Upper lobe of right lung (tissue), 1 donor: Measurements from ENCODE around the gene LRRD1. TPM values are rescaled to one million over a fixed set of nuclear protein-coding genes. Genes with fewer than 3 reads are reported as not detected.
"Not testable (repeated sequence)": the region's sequence is repeated elsewhere in the genome, so short reads cannot be mapped to it uniquely, and the experiment has no call there.

Experiments
- ATAC-seq: fragments of 200-7000 bp; cut with Tn5 transposase; one replicate; pipeline ENCODE4 v1.9.1; 2020; ENCODE audit warnings: mild to moderate bottlenecking, moderate library complexity
- DNase-seq: peaks from one replicate; pipeline ENCODE4 v3.0.0-alpha.2; 2020
- H3K27ac ChIP-seq: fragments of 200-600 bp; one replicate; pipeline ENCODE4 v1.8.0; 2022
- H3K27me3 ChIP-seq: fragments of 200-600 bp; one replicate; pipeline ENCODE4 v1.8.0; 2022; ENCODE audit warnings: mild to moderate bottlenecking
- H3K36me3 ChIP-seq: fragments of 200-600 bp; one replicate; pipeline ENCODE4 v1.8.0; 2022
- H3K4me1 ChIP-seq: fragments of 200-600 bp; one replicate; pipeline ENCODE4 v1.8.0; 2022
- H3K4me3 ChIP-seq: fragments of 200-600 bp; one replicate; pipeline ENCODE4 v1.8.0; 2022; ENCODE audit warnings: mild to moderate bottlenecking
- H3K9me3 ChIP-seq: fragments of 200-600 bp; one replicate; pipeline ENCODE4 v1.8.0; 2022
- intact Hi-C: fragments of 100-400 bp; cut with DNase I; formaldehyde crosslinking; loops from one replicate; pipeline ENCODE4 v1.11.0; 2022
- total RNA-seq: library from RNA; stranded (reverse); fragmentation: NEBNext Ultra II Directional; extraction: Animal tissue kit (Norgen Biotek cat#: 25700); gene quantifications from one replicate; pipeline ENCODE4 v1.2.1, GENCODE V29; 2021
- TF ChIP-seq, protein P1 (sequence below): fragments of 200-600 bp; IDR thresholded peaks from one replicate; pipeline ENCODE4 v1.8.0; 2022; ENCODE audit warnings: antibody characterized with exemption
- donor health status: DM: no; HTN: yes; CAD: no; lungs with severe emphysema.

Gene LRRD1
- total RNA-seq, 1 donor from 2014 or later, result not detected

DNA sequence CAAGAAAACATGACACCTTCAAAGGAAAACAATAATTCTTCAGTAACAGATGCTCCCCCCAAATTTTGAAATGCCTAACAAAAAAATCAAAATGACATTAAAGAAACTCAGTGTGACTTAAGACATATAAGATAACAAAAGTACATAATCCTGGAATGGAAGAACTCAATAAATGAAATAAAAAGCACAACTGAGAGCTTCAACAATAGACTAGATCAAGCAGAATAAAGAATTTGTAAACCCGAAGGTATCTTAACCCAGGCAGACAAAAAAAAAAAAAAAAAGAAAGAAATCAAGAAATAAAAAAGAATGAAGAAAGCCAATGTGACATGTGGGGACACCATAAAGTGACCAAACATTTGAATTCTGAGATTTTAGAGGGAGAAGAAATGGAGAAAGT lies 27.7 kb upstream of the LRRD1 start:
- intact Hi-C loops, result no loop called here
- DNase-seq (no peak), ATAC-seq (no peak)
- no peaks in the 10 kb centered on the region for H3K9me3 ChIP-seq
- H3K4me3 ChIP-seq, result no peak overlapping the region
- H3K27ac ChIP-seq, result no peak overlapping the region
- H3K27me3 ChIP-seq, result no peaks in the 10 kb centered on the region
- TF ChIP-seq, protein P1, sequence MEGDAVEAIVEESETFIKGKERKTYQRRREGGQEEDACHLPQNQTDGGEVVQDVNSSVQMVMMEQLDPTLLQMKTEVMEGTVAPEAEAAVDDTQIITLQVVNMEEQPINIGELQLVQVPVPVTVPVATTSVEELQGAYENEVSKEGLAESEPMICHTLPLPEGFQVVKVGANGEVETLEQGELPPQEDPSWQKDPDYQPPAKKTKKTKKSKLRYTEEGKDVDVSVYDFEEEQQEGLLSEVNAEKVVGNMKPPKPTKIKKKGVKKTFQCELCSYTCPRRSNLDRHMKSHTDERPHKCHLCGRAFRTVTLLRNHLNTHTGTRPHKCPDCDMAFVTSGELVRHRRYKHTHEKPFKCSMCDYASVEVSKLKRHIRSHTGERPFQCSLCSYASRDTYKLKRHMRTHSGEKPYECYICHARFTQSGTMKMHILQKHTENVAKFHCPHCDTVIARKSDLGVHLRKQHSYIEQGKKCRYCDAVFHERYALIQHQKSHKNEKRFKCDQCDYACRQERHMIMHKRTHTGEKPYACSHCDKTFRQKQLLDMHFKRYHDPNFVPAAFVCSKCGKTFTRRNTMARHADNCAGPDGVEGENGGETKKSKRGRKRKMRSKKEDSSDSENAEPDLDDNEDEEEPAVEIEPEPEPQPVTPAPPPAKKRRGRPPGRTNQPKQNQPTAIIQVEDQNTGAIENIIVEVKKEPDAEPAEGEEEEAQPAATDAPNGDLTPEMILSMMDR, result no peak
- H3K4me1 ChIP-seq, result no peaks in the 10 kb centered on the region
- peaks cover 61% of the 10 kb centered on the region for H3K36me3 ChIP-seq

DNA sequence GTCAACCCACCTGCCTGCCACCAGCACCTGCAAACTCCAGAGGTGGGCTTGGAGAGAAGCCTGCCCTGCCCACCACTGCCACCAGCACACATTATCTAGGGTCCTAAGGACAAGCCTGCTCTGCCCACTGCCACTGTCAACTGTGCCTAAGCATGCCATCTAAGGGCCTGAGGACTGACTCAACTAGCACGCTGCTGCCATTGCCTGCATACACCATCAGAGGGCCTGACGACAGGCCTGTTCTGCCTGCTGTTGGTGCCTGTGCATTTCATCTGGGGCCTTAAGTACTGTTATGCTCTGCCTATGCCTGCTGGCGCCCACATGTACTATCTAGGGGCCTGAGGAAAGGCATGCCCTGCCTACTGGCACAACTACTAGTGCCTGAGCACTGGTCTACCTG lies 27.0 kb upstream of the LRRD1 start:
- peaks cover 61% of the 10 kb centered on the region for H3K36me3 ChIP-seq
- ATAC-seq, result no peak

DNA sequence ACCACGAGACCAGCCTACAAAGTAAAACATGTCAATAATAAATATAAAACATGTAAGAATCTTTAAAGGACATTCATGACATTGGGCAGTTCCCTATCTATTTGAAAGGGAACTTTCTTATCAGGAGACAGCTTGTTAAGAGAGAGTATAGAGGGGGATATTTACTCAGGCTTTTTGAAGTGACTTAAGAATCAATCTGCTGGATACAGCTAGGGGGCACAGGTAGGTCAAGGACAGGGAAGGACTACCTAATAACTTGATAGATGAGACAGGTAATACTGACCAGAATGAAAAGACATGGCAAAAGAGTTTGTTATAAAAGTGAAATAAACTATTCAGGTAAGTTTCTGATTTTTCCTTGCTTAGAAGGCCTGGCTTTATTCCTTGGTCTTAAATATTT lies 21.8 kb upstream of the LRRD1 start:
- TF ChIP-seq, protein P1, result no peak
- H3K27me3 ChIP-seq, result no peaks in the 10 kb centered on the region
- peaks cover 64% of the 10 kb centered on the region for H3K36me3 ChIP-seq
- intact Hi-C loops, result no loop called here
- H3K27ac ChIP-seq, result no peak overlapping the region
- no peak overlapping the region for H3K4me3 ChIP-seq
- H3K4me1 ChIP-seq, result no peaks in the 10 kb centered on the region
- ATAC-seq (no peak), DNase-seq (no peak)
- no peaks in the 10 kb centered on the region for H3K9me3 ChIP-seq

More for the DNA sequence above, 27.0 kb upstream of the LRRD1 start:
- no peak for DNase-seq
- TF ChIP-seq, protein P1, result no peak
- intact Hi-C loops, result no loop called here
- H3K27me3 ChIP-seq, result no peaks in the 10 kb centered on the region
- H3K27ac ChIP-seq, result no peak overlapping the region
- H3K4me1 ChIP-seq, result no peaks in the 10 kb centered on the region
- no peaks in the 10 kb centered on the region for H3K9me3 ChIP-seq
- no peak overlapping the region for H3K4me3 ChIP-seq

DNA sequence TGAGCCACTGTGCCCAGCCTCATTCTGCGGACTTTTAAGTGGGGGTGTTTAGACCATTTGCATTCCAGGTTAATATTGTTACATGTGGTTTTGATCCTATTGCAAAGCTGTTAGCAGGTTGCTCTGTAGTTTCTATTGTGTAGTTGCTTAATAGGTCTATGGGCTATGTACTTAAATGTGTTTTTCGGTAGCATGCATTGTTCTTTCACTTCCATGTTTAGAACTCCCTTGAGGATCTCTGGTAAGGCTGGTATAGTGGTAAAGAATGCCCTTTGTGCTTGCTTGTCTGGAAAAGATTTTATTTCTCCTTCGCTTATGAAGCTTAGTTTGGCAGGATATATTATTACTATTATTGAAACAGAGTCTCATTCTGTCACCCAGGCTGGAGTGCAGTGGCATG lies 13.4 kb upstream of the LRRD1 start:
- DNase-seq (no peak), ATAC-seq (no peak)
- H3K27me3 ChIP-seq, result no peaks in the 10 kb centered on the region
- no peaks in the 10 kb centered on the region for H3K36me3 ChIP-seq
- intact Hi-C loops, result no loop called here
- peaks cover 7% of the 10 kb centered on the region for H3K9me3 ChIP-seq
- TF ChIP-seq, protein P1, result no peak
- no peak overlapping the region for H3K27ac ChIP-seq
- H3K4me1 ChIP-seq, result no peaks in the 10 kb centered on the region
- H3K4me3 ChIP-seq, result no peak overlapping the region

DNA sequence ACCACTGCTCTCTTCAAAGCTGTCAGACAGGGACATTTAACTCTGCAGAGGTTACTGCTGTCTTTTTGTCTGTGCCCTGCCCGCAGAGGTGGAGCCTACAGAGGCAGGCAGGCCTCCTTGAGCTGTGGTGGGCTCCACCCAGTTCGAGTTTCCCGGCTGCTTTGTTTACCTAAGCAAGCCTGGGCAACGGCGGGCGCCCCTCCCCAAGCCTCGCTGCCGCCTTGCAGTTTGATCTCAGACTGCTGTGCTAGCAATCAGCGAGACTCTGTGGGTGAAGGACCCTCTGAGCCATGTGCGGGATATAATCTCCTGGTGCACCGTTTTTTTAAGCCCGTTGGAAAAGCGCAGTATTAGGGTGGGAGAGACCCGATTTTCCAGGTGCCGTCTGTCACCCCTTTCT lies 10.3 kb upstream of the LRRD1 start:
- H3K4me3 ChIP-seq, H3K4me1 ChIP-seq, H3K9me3 ChIP-seq, H3K36me3 ChIP-seq, intact Hi-C loops, ATAC-seq, H3K27me3 ChIP-seq, H3K27ac ChIP-seq, DNase-seq: not testable (repeated sequence)

DNA sequence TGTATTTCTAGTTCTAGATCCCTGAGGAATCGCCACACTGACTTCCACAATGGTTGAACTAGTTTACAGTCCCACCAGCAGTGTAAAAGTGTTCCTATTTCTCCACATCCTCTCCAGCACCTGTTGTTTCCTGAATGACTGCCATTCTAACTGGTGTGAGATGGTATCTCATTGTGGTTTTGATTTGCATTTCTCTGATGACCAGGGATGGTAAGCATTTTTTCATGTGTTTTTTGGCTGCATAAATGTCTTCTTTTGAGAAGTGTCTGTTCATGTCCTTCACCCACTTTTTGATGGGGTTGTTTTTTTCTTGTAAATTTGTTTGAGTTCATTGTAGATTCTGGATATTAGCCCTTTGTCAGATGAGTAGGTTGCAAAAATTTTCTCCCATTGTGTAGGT lies 5.4 kb upstream of the LRRD1 start:
- DNase-seq, ATAC-seq, H3K27ac ChIP-seq, H3K4me3 ChIP-seq, H3K36me3 ChIP-seq, H3K9me3 ChIP-seq, intact Hi-C loops, H3K27me3 ChIP-seq, H3K4me1 ChIP-seq: not testable (repeated sequence)

DNA sequence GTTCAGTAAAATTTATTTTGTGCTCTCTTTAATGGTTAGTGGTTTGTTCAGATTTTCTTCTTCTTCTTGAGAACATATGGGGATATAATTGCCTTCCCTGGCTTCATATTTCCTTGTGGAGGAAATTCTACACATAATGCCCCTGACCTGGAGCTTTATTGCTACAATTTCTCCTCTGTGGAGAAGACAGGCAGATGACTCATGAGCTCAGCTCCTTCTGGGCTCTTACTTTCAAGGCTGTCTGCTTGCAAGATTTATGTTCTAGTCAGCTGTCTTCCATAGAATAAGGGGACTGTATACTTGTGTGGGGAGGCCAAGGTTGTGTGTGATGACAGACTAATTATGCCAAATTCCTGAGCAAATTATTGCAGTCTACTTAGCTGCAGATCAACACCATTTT lies 1.6 kb downstream of the LRRD1 start:
- Histone ChIP-seq H3K36me3 (no peaks in the 10 kb centered on the region), H3K4me1 (no peaks in the 10 kb centered on the region), H3K4me3 (no peak overlapping the region), H3K27me3 (no peaks in the 10 kb centered on the region), H3K27ac (no peak overlapping the region), H3K9me3 (no peaks in the 10 kb centered on the region)
- DNase-seq, result no peak
- no peak for ATAC-seq
- TF ChIP-seq, protein P1, result no peak
- intact Hi-C loops, result no loop called here

DNA sequence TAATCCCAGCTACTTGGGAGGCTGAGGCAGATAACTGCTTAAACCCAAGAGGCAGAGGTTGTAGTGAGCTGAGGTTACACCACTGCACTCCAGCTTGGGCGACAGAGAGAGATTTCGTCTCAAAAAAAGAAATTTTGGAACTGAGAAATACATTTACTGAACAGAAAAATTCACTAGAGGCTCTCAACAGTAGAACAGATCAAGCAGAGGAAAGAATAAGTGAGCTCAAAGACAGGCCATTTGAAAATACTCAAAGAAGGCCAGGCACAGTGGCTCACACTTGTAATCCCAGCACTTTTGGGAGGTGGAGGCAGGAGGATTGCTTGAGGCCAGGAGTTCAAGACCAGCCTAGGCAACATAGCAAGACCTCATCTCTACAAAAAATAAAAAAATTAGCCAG lies 9.4 kb downstream of the LRRD1 start:
- H3K36me3 ChIP-seq, H3K4me1 ChIP-seq, H3K27ac ChIP-seq, ATAC-seq, H3K4me3 ChIP-seq, DNase-seq, H3K9me3 ChIP-seq, intact Hi-C loops, H3K27me3 ChIP-seq: not testable (repeated sequence)
